ENCODE measurements around the gene NOXO1. TPM values are rescaled to one million over a fixed set of nuclear protein-coding genes. Genes with fewer than 3 reads are reported as not detected.

NOXO1 gene
- total and polyA plus RNA-seq, 2 donors (not counting 3 experiments of a cell fraction or from before 2014, with no cell fraction given) = 0.37 to 0.60 TPM

GRCh38 chr16:1979271-1980029, 1.8 kb downstream of the NOXO1 start:
- ChIA-PET POLR2A (no interaction called here), CTCF (interaction anchor here (0.9 to 5.0 kb wide), 2 partner anchors 24 to 161 kb away, joined by 3 to 21 read pairs; no protein-coding TSS in a partner anchor)
- intact Hi-C loops (cut with micrococcal nuclease) (no loop called here), dilution Hi-C loops (cut with MboI; ENCODE audit: extremely low pct_ligation_motif_present, low sequenced_read_pairs) (no loop called here)
- Histone ChIP-seq H3K4me3 (replicated peaks in 1 of 3; ENCODE audit: insufficient read depth in 1 of 3, low read depth in 1 of 3, low read length in 3 of 3) (no peak overlapping the region), H3K36me3 (ENCODE audit: control insufficient read depth in 2 of 2, extremely low read depth in 1 of 2, insufficient read depth in 2 of 2, low read length in 2 of 2) (peaks cover 9 to 35% of the 10 kb centered on the region in 2 experiments), H2AFZ (ENCODE audit: low read depth, low read length) (no peak overlapping the region), H3K4me2 (ENCODE audit: insufficient read depth, low read length) (no peak overlapping the region), H3K27me3 (ENCODE audit: control insufficient read depth in 2 of 2, insufficient read depth in 2 of 2, low read length in 2 of 2) (peaks cover 35 to 41% of the 10 kb centered on the region in 2 experiments), H3K9me3 (replicated peaks; ENCODE audit: control insufficient read depth, insufficient read depth, low read length) (no peaks in the 10 kb centered on the region), H4K20me1 (replicated peaks; ENCODE audit: control insufficient read depth, extremely low read depth, insufficient read depth, low read length) (no peaks in the 10 kb centered on the region), H3K79me2 (ENCODE audit: control insufficient read depth, insufficient read depth, low read length) (no peaks in the 10 kb centered on the region), H3K9ac (replicated peaks; ENCODE audit: extremely low read depth, insufficient read depth, low read length) (no peak overlapping the region), H3K27ac (ENCODE audit: insufficient read depth, low read depth, low read length) (no peak overlapping the region), H3K4me1 (ENCODE audit: control insufficient read depth, extremely low read depth, insufficient read depth, low read length) (peaks cover 7% of the 10 kb centered on the region), H3K9me1 (replicated peaks; ENCODE audit: control insufficient read depth, extremely low read depth, insufficient read depth, low read length) (no peaks in the 10 kb centered on the region)
- FAIRE-seq = no peak
- BruUV-seq (replicated peaks) = no TSS peak
- TF ChIP-seq POLR2AphosphoS5 (IDR thresholded peaks at IDR 0.05; ENCODE audit: insufficient read depth, low read depth, low read length) = peak; percentile 30
- TF ChIP-seq FOS (IDR thresholded peaks at IDR 0.05; ENCODE audit: borderline replicate concordance, insufficient read depth, low read length) = no peak
- no peak for DNase-seq (ENCODE audit: low read depth, low spot score)

- peaks cover 35 to 41% of the 10 kb centered on the region in 2 experiments for H3K27me3 ChIP-seq (ENCODE audit: control insufficient read depth in 2 of 2, insufficient read depth in 2 of 2, low read length in 2 of 2)
- H3K4me2 ChIP-seq (ENCODE audit: insufficient read depth, low read length) = no peak overlapping the region
- dilution Hi-C loops (cut with MboI; ENCODE audit: extremely low pct_ligation_motif_present, low sequenced_read_pairs) (no loop called here), intact Hi-C loops (cut with micrococcal nuclease) (no loop called here)
- CTCF ChIA-PET = interaction anchor here (0.9 kb wide), 1 partner anchor 25 kb away, joined by 3 read pairs; no protein-coding TSS in a partner anchor
- FAIRE-seq (no peak), DNase-seq (ENCODE audit: low read depth, low spot score) (no peak)
- no peaks in the 10 kb centered on the region for H4K20me1 ChIP-seq (replicated peaks; ENCODE audit: control insufficient read depth, extremely low read depth, insufficient read depth, low read length)
- peaks cover 6% of the 10 kb centered on the region for H3K4me1 ChIP-seq (ENCODE audit: control insufficient read depth, extremely low read depth, insufficient read depth, low read length)
- H3K9me3 ChIP-seq (replicated peaks; ENCODE audit: control insufficient read depth, insufficient read depth, low read length) = no peaks in the 10 kb centered on the region
- H3K79me2 ChIP-seq (ENCODE audit: control insufficient read depth, insufficient read depth, low read length) = peaks cover under 1% of the 10 kb centered on the region
- H3K9me1 ChIP-seq (replicated peaks; ENCODE audit: control insufficient read depth, extremely low read depth, insufficient read depth, low read length) = no peaks in the 10 kb centered on the region
- POLR2A ChIA-PET = no interaction called here
- H2AFZ ChIP-seq (ENCODE audit: low read depth, low read length) = no peak overlapping the region
- no peak overlapping the region for H3K9ac ChIP-seq (replicated peaks; ENCODE audit: extremely low read depth, insufficient read depth, low read length)
- H3K27ac ChIP-seq (ENCODE audit: insufficient read depth, low read depth, low read length) = no peak overlapping the region
- TF ChIP-seq JUN (IDR thresholded peaks at IDR 0.05; ENCODE audit: borderline replicate concordance, insufficient read depth, insufficient read length, low read depth) (no peak), FOS (IDR thresholded peaks at IDR 0.05; ENCODE audit: borderline replicate concordance, insufficient read depth, low read length) (no peak), EZH2 (IDR thresholded peaks at IDR 0.05; ENCODE audit: borderline replicate concordance, low read depth, low read length, severe bottlenecking) (no peak), POLR2A (IDR thresholded peaks at IDR 0.05; ENCODE audit: low read depth, low read length) (no peak), MYC (IDR thresholded peaks at IDR 0.05; ENCODE audit: low read depth, low read length) (no peak), POLR2AphosphoS5 (IDR thresholded peaks at IDR 0.05; ENCODE audit: insufficient read depth, low read depth, low read length) (no peak)
- peaks cover 9 to 37% of the 10 kb centered on the region in 2 experiments for H3K36me3 ChIP-seq (ENCODE audit: control insufficient read depth in 2 of 2, extremely low read depth in 1 of 2, insufficient read depth in 2 of 2, low read length in 2 of 2)
- no peak overlapping the region for H3K4me3 ChIP-seq (replicated peaks in 1 of 3; ENCODE audit: insufficient read depth in 1 of 3, low read depth in 1 of 3, low read length in 3 of 3)
- BruUV-seq (replicated peaks) = no TSS peak
These were observed 2.7 kb downstream of the NOXO1 start for GRCh38 chr16:1978476-1979120.

All from endothelial cell of umbilical vein (primary cell).